PC-3 (cell line): ENCODE results near the gene FBXL16.

ENCODE experiments used
- EZH2 ChIP-seq: fragments of 300-600 bp; sonication (generic); IDR thresholded peaks from one replicate; pipeline ENCODE4 v1.6.1; 2017; ENCODE audit warnings: antibody characterized with exemption, mild to moderate bottlenecking, low read length; ENCODE audit not compliant: unreplicated experiment
- EZH2phosphoT487 ChIP-seq: fragments of 300-600 bp; sonication (generic); IDR thresholded peaks from 2 replicates; pipeline ENCODE4 v1.6.1; 2018; ENCODE audit warnings: mild to moderate bottlenecking, antibody characterized with exemption, low read length, borderline replicate concordance
- TF ChIP-seq, protein P1 (sequence below): fragments of 300-600 bp; sonication (generic); conservative IDR thresholded peaks from 2 replicates; pipeline ENCODE4 v1.5.1; 2017; ENCODE audit warnings: antibody characterized with exemption, low read depth, mild to moderate bottlenecking, low read length

DNA sequence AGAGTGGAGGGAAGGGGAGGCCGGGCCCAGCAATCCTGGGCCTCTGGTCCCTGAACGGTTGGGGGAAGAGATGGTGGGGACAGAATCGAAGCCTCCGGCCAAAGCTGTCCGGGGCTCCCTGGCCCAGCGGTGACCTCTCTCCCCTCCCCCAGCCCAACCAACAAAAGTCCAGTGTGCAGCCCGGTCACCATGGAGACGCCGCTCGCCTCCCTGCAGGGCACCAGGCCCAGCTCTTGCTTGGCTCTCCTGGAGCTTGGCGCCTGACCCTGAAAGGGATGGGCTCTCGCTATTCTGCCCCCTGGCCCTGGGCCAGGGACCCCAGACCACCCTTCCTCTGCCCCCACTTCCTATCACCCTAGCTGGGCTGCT, 10.6 kb upstream of the FBXL16 start:
- TF ChIP-seq EZH2 (no peak), EZH2phosphoT487 (no peak)
- TF ChIP-seq, protein P1, sequence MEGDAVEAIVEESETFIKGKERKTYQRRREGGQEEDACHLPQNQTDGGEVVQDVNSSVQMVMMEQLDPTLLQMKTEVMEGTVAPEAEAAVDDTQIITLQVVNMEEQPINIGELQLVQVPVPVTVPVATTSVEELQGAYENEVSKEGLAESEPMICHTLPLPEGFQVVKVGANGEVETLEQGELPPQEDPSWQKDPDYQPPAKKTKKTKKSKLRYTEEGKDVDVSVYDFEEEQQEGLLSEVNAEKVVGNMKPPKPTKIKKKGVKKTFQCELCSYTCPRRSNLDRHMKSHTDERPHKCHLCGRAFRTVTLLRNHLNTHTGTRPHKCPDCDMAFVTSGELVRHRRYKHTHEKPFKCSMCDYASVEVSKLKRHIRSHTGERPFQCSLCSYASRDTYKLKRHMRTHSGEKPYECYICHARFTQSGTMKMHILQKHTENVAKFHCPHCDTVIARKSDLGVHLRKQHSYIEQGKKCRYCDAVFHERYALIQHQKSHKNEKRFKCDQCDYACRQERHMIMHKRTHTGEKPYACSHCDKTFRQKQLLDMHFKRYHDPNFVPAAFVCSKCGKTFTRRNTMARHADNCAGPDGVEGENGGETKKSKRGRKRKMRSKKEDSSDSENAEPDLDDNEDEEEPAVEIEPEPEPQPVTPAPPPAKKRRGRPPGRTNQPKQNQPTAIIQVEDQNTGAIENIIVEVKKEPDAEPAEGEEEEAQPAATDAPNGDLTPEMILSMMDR = no peak
